Muscle of arm (tissue), 12 donors: ENCODE data around the gene CDC20B. TPM values are rescaled to one million over a fixed set of nuclear protein-coding genes. Genes with fewer than 3 reads are reported as not detected.
"Not testable (repeated sequence)": the region's sequence is repeated elsewhere in the genome, so short reads cannot be mapped to it uniquely, and the experiment has no call there.

Experiments
- DNase-seq: peaks from one replicate; pipeline ENCODE4 v3.0.0-alpha.2; 2013
- polyA plus RNA-seq, 12 donors: library from polyadenylated mRNA; unstranded; fragments of 120-200 nt; gene quantifications; one replicate each; pipeline ENCODE4 v1.2.1, GENCODE V29; 2013; ENCODE audit not compliant: insufficient read length in 12 of 12

Gene CDC20B
- polyA plus RNA-seq, 12 donors, result 0.07 to 0.14 (median 0.10) TPM; not detected in 7

DNA sequence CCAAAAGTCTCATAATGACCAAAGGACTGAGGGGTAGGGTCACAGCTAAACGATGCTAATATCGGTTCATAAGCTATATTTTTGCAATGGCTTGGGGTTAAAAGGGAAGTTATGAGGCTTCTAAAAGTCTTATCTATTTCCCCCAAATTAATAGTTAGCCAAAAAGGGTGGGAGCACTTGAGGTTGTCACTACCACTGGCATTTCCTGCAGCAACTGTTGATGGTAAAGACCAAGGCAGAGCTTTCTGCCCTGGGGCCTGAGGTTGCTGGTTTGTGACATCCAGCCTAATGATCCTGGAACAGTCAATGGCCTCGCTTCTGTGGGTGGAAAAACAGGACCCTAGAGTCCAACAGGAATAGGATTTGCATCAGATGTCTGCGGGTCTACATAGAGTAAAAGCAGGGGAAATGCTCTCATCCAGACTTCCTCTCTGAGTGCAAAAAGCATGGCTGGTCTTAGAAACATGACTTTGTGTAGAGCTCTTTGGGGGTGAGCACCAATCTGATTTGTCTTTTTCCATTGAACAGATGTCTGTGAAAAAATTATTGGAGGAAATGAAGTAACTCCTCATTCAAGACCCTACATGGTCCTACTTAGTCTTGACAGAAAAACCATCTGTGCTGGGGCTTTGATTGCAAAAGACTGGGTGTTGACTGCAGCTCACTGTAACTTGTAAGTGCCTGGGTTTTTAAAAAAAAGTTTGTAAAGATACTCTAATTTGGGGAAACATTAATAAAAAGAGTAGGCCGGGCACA lies 67.9 kb downstream of the CDC20B start:
- DNase-seq, result no peak

DNA sequence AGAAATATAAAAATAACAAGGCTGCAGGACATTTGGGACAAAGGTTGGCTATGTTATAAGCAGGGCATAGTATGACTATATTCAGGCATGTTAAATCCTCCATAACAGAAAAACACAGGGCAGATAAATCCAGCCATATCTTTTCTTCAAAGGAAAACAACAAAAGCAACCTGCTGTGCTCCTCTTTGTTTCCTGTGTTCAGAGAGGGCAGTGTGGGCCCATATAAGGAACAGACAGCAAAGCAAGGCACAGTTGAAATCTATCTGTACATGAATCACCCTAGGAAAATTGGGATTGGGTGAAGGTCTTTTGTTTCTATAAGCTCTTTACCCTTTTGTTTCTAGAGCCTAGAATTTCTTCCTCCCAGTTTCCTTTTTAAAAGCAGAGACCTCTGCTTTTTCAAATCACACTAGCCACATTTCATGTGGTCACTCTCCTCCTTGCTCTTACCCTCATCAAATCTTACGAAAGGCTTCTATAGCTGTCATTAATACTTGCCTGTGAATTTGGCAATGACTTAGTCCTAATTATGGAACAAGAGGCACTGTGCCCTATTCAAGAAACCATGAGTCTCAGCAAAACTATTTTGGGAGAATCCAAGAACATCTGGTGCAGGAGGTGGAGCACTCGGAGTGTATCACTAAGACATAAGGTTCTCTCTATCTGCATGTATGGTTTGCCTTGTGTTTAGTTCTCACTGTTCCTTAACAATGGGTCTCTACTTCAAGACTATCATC lies 68.8 kb downstream of the CDC20B start:
- no peak for DNase-seq

DNA sequence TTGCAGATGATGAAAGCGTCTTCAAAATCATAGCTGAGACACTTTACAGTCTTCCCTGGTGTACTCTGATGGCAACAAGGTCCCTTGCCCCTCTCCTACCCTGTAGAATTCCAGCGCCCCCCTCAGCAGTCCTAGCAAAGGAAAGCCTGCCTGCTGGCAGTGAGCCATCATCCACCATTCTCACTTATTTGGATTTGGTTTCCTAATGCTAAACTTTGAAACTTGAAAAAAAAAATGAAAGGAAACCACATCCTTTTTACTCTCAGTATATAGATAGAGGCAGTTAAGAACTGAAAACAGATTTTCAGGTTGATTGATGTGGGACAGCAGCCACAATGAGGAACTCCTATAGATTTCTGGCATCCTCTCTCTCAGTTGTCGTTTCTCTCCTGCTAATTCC lies 70.6 kb downstream of the CDC20B start, which contains the start of gene GZMA:
TSS of gene GZMA (plus strand) at position 299 of the 400 bp plus-strand sequence. CDS start at position 336, 37 bp downstream.
- DNase-seq, result no peak

DNA sequence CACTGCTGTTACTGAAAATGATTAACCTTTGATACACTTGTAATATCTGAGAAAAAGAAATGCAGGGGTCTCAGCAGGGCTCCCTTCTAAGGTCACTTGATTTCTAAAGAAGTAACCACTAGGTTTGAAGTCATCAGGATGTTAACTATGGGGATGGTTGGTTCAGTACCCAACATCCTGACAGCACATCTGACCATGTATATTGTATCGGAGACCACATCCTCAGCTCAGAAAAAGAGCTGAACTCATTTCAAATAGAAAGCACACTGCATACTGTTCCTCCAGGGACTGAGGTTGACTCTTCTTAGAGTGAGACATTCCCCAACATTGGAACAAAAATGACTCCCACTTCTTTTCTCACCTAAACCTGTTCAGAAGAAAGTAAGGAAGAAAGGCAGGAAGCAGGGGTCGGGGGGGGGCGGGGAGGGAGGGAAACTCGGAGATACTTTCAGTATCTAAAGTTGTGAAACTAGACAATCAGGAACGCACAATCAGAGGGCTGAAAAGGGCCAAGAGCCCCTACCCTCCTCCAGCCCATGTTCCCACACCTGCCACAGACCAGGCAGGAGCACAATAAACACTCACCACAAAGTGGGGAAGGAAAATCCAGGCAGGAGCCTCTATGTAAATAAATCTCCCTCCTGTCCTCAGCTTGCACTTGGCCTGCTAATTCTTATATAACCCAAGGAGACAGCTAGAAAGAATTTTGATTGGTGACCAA lies 71.3 kb downstream of the CDC20B start:
- no peak for DNase-seq

DNA sequence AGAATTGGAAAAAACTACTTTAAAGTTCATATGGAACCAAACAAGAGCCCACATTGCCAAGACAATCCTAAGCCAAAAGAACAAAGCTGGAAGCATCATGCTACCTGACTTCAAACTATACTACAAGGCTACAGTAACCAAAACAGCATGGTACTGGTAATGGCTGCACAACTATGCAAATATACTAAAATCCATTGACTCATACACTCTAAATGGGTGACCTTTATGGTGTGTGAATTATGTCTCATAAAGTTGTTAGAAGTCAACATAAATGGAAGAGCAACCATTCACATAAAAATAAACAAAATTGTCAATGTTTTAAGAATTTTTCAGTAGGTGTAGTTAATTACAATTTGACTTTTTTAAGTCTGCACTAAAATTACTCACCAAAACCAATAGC lies 71.8 kb downstream of the CDC20B start:
- not testable (repeated sequence) for DNase-seq

DNA sequence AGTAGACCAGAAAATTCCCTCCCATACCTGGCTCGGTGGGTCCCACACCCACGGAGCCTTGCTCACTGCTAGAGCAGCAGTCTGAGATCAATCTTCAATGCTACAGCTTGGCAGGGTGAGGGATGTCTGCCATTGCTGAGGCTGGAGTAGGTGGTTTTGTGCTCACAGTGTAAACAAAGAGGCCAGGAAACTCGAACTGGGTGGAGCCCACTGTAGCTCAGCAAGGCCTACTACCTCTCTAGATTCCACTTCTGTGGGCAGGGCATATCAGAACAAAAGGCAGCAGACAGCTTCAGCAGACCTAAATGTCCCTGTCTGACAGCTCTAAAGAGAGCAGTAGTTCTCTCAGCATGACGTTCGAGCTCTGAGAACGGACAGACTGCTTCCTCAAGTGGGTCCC lies 76.1 kb downstream of the CDC20B start:
- no peak for DNase-seq

DNA sequence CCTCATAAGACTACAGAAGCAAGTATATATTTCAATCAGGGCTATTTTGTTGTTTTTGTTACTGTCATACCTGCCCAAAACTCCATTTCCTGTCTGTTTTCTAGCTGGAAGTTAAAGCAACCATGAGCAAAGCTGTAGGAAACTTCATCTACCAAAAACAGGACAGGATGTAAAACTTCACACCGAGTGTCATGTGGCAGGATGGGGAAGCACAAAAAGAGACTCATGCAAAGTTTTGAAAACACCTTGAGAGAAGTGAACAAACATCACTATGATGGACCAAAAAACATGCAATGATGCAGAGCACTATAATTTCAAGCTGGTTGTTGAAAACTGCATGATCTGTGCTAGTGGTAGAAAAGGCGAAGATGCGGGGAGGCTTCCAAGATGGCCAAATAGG lies 76.8 kb downstream of the CDC20B start:
- DNase-seq, result no peak

DNA sequence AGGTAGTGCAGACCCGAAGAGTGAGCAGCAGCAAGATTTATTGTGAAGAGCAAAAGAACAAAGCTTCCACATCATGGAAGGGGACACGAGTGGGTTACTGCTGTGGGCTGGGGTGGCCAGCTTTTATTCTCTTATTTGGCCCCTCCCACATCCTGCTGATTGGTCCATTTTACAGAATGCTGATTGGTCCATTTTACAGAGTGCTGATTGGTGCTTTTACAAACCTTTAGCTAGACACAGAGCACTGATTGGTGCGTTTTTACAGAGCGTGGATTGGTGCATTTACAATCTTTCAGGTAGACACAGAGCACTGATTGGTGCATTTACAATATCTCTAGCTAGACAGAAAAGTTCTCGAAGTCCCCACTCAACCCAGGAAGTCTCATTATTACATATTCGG lies 82.0 kb downstream of the CDC20B start:
- not testable (repeated sequence) for DNase-seq

DNA sequence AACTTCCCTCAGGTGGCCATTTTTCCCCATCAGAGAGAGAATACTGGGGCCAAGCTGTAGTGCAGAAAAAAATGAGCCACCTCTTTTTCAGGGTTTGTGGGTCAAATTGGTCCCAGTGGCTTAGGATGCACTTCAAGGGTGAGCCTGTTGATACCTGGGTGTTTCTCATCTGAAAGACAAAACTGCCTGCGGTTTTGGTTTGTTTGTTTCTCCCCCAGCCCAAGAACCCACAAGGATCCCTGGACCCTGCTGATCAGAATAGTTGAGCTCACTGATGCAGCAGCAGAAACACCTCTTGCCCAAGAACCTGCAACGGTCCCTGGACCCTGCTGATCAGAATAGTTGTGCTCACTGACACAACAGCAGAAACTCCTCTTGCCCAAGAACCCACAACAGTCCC lies 83.7 kb downstream of the CDC20B start:
- not testable (repeated sequence) for DNase-seq

DNA sequence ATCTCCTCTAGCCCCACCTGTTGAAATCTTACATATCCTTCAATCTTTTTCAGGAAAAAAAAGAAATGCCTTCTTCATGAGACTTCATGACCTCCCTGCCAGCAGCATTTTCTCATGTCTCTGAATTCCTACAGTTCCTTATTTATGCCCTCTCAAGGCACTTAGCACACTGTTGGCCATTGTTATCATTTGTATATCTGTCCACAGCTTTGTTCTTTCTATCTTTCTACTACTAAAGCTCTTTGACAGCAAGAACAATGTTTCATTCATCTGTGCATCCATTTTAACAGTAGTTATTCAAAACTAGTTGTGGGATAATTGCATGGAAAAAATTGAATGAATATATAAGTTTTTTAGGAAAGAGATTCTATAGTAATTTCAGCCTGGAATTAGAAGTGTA lies 91.4 kb downstream of the CDC20B start:
- no peak for DNase-seq

DNA sequence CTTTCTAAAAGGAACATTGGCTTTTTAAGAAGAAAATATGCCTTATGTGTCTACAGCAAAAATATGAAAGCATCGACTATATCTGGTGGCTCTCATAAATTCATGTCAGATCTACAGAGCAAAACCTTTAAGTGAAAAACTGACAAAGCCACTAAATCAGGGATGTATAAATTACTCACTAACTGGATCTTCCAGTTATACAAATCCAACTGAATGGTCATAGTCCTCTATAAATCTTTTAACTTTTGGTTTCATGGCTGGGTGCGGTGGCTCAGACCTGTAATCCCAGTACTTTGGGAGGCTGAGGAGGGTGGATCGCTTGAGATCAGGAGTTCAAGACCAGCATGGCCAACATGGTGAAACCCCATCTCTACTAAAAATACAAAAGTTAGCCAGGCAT lies 99.8 kb downstream of the CDC20B start:
- no peak for DNase-seq

DNA sequence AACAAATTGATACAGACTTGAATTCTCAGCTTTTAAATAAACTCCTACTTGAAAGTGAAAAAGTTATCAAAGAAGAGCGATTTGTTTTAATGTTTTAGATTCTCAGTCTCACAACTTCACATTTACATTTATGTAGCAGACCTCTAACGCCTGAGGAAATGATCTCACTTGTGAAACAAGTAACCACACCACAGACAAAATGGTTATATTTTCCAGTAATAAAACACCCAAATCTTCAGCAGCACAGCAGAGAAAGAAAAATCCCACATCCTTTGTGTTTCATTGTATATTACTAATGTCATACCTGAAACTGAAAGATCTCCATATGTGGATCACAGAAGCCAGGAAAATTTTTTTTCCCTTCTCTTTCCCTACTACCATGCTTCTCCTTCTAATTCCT lies 100.3 kb downstream of the CDC20B start:
- no peak for DNase-seq

DNA sequence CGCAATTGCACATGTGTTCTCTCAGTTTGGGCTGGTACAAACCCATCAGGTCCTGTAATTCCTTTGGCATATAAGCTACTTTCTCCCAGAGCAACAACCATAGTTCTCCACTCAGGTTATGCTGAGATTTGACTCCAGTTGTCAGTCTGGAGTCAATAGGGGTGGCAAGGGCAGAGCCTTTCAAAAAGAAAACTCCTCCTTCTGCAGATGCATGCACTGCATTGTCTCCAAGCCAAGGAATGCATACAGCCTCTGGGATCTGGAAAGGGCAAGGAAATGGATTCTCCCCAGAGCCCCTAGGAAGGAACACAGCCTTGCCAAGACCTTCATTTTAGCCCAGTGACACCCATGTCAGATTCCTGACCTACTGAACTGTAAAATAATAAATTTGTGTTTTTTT lies 101.6 kb downstream of the CDC20B start:
- no peak for DNase-seq

DNA sequence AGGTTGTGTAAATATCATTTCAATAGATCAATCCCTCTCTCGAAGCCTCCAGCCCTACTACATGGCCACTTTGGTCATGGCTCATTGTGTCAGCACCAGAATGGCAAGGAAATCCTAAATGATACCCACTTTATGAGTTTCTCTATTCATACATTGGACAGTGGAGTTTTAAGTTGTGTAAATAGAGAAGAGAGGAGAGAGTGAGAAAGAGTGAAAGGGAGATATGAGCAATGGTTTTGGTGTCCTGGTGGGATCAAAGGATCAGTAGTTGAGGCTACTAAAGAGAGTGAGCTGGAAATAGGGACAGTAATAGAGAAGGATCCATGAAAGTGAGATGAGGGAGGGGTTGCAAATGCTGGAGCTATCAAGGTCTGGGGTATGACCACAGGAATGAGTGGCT lies 102.0 kb downstream of the CDC20B start:
- DNase-seq, result no peak

DNA sequence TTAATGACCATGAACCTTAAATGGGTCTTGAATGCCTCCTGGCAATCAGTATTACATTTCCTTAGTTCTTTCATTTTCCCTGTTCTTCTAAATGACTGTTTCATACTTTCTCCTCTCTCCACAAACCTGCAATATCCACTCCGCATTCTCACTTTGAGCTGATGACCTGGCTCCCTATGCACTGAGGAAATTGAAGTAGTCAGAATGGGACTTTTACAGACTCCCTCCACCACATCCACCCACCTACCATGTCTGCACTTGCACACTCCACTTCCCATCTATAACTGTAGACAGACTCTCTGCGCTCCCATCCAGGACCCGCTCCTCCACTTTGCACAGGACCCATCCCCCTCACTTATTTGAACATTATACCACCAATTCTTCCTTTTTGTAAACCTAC lies 106.7 kb downstream of the CDC20B start:
- DNase-seq, result no peak

DNA sequence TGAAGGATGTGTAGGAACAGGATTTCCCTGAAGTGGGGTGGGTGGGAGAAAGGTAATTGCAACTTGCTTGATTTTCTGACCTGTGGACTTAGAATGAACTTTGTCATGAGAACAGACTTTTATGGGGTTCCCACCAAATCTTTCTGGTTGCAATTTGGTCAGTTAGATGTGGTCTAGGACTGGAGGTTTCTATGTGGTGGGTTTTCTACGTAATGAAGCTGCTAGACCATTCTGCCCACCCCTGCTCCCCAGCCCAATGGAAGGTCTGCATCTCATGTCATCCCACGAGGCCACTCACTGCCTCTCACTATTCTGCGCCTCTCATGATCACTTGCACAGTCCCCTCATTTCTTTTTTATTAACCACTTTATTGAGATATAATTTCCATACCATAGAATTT lies 108.5 kb downstream of the CDC20B start:
- no peak for DNase-seq

DNA sequence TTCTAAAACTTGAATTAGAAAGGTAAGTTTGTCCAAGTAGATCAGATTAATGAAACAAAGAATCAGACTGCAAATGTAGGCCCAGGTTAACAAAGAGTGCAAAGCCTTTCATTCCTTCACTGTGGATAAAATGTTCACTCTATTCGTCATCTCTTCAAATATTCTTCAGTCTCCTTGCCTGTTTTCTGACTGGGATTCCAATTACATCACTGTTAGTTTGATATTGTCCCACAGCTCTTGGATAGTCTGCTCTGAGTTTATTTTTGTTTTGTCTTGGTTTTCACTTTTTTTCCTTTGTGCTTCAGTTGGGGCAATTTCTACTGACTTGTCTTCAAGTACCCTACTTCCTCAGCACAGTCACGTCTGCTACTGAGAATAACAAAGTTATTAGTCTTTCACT lies 109.1 kb downstream of the CDC20B start:
- DNase-seq, result no peak

DNA sequence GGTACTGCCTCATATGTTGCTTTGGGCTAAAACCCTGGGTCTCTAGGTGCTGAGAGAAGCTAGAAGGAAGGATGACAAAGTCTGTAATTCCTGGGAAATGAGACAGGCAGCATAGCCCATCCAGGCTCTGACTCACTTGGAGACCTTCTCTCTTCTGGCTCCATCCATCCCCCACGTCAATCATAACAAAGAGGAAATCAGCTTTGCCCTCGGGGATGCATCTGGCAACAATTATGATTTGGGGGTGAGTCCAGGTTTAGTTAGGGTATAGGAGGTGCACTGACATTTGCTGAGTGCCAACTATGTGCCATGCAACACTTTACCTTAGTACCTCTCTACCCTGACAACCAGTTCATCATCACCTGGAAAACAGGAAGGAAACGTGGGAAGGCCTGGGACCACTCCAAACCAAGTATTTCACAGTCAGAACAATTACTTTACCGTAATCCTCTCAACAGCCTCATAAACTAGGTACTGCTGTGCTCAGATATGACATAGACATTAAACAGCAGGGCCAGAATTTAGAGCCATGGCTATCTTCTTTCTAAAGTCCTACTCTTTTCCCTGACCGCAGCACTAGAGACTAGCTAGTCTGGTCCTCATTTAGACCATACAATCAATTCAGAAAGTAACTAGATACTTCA lies 109.6 kb downstream of the CDC20B start:
- DNase-seq, result no peak
